NOMO-1 (cell line): ENCODE results near the gene TP63.

Experiments used
- DNase-seq, 2 experiments: peaks; one replicate each; lab custom pipeline; 2025; ENCODE audit not compliant: unreplicated experiment in 2 of 2; lab: John Stamatoyannopoulos, UW

Gene TP63

GRCh38 chr3:189902230-189903186 is 271.3 kb downstream of the TP63 start:
- DNase-seq, result no peak

DNA sequence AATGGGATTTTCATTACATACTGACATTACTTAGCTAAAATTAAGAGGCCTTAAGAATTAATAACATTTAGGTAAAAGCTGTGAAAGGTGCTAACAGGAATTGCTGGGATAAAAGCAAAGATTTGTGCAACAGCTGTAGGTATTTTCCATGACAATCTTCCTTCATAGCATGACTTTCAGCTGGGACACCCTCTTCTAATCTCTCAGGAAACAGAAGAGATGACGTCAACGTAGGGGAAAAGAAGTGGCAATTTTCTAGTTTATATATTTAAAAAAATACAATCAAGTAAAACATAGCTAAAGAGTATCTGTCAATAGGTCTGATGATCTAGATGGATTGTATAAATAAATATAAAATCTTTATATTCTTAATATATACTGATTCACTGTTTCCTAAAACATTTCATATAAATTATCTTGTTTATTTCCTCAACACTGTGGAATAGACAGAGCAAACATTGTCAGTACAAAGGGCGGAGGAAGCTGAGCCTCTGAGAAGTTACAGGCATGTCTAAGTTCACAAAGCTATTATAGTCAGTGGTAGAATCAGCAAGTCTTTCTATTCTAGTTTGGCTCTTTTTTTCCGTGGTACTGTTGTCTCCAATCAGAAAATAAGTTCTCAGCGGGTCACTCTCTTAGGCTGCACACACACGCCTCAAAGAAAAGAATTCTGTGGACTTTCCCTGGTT is 272.5 kb downstream of the TP63 start:
- DNase-seq, result no peak

DNA sequence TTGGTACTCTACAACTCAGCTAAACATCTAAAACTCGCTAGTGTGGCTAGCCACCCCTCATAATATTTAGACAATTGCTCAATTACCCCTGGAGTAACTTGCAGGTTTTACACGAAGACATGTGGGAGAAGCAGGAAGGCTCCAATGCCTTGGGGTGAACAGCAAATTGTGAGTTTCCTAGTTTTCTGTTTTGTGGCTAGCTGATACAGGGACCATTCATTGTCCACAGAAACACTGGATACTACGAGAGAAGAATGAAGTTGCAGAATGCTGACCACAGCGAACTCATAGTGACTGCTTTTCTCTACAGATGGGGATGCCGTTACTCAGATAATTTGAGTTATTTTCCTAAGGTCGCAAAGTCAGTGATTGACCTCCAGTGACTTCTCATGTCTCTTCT is 276.6 kb downstream of the TP63 start:
- no peak for DNase-seq

- no peak for DNase-seq
These were observed 277.5 kb downstream of the TP63 start for GRCh38 chr3:189908646-189909045.

- no peak for DNase-seq
These were observed 277.9 kb downstream of the TP63 start for GRCh38 chr3:189909139-189909538.

- DNase-seq, result no peak
These were observed 278.4 kb downstream of the TP63 start for GRCh38 chr3:189909573-189909972.

GRCh38 chr3:189911001-189911400 is 279.8 kb downstream of the TP63 start:
- DNase-seq, result no peak

DNA sequence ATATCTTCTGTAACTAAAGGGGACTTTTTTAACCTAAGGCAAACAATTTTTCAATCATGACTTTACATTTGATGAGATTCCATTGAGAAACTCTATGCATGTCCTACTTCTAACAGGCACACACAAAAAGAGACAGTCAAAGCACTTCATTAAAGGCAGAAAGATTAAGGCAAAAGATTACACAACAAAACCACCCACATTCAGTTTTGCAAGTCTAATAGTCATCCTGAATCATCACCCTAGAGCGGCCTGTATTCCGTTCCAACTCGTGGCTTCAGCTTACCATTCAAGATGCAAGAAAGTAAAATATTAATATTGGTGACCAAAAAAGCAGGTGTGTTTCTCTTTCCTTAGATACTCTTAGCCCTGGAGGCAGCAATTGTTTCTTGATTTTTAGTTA is 283.6 kb downstream of the TP63 start:
- peak; percentile 95 to 98 for DNase-seq

DNA sequence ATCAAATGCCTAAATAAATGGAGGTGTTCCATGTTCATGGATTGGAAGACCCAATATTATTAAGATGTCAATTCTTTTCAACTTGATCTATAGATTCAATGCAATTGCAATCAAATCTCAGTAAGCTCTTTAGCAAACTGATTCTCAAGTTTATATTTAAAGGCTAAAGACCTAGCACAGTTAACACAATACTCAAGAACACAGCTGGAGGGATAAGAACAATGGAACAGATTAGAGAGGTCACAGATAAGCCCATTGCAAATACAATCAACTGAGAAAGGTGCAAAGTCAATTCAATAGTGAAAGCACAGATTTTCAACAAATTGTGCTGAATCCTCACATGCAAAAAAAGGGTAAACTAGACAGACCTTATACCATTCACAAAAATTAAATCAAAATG is 290.6 kb downstream of the TP63 start:
- DNase-seq, result no peak

DNA sequence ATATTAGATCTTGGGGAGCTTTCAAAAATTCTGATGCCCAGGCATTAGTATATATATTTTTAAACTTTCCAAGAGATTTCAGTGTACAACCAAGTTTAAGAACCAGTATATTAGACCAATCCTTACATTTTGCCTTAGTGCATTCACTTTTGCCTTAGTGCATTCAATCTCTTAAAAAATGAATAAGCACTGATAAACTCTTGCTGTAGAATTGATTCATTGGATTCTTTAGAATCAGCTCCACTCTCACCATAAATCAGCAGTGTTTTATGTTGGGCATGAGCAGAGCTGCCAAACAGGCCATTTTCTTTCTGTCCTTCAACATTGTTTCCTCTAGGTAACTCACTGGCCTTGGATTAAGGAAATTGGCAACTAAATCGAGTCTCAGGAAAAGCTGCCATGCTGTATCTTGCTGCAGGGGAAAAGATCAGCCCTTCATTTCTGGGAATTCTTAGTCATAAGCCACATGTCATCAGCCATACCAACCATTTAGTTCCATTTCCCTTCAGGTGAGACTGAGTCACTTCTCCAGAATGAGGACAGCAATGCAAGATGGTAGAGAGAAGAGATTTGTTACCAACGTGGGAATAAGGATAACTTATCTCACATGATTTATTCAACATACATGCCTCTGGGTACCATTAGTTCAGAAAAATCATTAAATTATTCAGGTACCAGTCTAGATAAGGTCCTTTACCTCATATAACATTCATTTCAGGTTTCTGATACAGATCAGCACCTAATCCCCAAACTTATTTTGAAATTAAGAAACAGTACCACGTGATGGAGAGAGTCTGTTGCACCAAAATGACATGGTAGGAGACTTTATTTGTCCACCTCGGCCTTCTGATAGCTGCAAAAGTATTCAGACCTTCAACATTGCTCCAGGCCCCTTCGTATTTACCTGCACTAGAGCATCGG is 297.0 kb downstream of the TP63 start:
- DNase-seq, result no peak

GRCh38 chr3:189936201-189936945 is 305.2 kb downstream of the TP63 start:
- no peak for DNase-seq

GRCh38 chr3:189937302-189938127 is 306.3 kb downstream of the TP63 start:
- DNase-seq, result no peak

DNA sequence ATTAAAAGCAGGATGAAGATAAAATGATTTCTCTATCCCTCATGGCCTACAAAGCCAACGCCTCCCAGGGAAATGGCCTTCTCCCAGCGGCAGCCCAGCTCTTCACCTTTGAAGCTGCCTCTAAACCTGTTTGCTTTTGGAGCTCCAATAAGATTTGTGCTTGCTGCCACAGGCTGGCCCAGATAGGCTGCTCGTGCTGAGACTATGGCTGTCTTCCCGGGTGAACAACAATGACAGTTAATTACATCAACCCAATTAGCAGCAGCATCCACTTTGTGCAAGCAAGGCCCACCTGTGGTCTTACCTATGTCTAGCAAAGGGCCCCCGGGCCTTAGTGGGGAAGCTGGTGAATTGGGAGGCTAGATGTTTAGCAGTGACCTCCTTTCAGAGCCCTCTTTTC is 309.9 kb downstream of the TP63 start:
- no peak for DNase-seq

GRCh38 chr3:189941679-189942078 is 310.5 kb downstream of the TP63 start:
- DNase-seq, result no peak

DNA sequence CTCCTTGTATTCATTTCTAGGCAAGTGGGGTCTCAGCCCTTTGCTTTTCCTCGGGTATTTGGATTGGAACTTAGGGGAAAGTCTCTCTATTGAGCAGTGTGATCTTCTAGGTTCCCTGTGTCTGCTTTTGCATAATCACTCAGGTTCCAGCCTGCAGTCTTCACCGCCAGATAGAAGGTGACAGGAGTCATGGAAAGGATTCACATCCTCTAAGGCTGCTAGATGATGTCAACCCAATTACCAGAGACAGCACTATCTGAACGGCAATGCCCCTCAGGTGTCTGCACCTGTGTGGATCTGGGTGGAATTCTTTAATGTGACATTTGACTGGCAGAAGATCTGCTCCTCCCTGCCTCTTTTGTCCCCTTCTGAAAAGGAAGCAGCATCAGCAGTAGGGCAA is 311.8 kb downstream of the TP63 start:
- DNase-seq, result no peak

DNA sequence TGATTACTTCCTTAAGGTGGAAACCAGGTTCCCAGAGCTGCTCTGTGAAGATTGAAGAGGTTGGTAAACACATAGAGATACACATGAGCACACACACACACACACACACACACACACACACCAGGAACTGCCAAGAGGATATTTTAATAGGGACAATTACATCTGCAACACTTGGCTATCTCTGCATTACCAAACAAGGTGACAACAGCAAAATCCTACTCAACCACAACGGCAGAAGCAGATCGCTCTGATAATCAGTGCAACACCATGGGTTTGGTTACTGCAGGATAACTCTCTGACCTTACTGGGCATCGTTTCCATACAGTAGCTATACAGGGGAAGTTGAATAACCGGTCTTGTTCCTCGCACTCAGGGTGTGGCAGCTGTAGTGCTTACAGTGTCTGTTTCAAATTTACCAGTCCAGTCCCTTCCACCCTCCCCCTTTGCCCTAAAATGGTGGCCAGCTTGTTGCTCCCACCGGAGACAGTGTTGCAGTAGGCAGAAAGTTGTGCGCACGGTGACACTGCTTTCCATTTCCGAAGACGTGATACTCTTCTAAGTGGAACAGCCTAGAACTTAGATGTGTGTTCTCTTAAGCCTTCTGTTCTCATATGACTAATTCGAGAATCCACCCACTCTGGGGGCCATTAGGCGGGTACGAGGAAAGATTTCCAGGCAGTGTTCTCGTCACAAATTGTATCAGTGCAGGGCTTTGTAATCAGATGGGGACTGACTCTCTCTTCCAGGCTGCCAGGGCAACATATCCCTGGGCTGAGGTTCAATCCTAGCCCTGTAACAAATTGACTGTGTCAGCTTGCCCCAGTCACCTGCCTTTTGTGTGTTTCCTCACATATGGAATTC is 313.3 kb downstream of the TP63 start:
- no peak for DNase-seq

GRCh38 chr3:189945935-189946709 is 314.9 kb downstream of the TP63 start:
- DNase-seq, result no peak
